SK-N-SH treated with all-trans-retinoic acid at 6 μM for 48 hours (cell line): ENCODE results near the gene DUSP2.

ENCODE experiments used
- ATAC-seq: fragments of 200-7000 bp; cut with Tn5 transposase; 3 replicates; pipeline ENCODE4 v1.9.1; 2020; ENCODE audit warnings: mild to moderate bottlenecking, moderate library complexity
- ARNTL ChIP-seq: fragments of 450-650 bp; formaldehyde crosslinking; IDR thresholded peaks from 2 replicates; pipeline ENCODE4 v1.5.0; 2020; ENCODE audit warnings: low read depth, mild to moderate bottlenecking, moderate library complexity, borderline replicate concordance
- BACH2 ChIP-seq: fragments of 250-450 bp; sonication (Bioruptor Pico); IDR thresholded peaks from 2 replicates; pipeline ENCODE4 v1.9.0; 2021; ENCODE audit warnings: mild to moderate bottlenecking, borderline replicate concordance
- CREB5 ChIP-seq: fragments of 250-450 bp; sonication (Bioruptor Pico); IDR thresholded peaks from 2 replicates; pipeline ENCODE4 v1.5.1; 2020; ENCODE audit warnings: low read depth, mild to moderate bottlenecking, moderate library complexity
- CSDC2 ChIP-seq: fragments of 250-450 bp; sonication (Bioruptor Pico); IDR thresholded peaks from 2 replicates; pipeline ENCODE4 v1.5.0; 2020; ENCODE audit warnings: mild to moderate bottlenecking, moderate library complexity
- CSRNP3 ChIP-seq: fragments of 250-450 bp; sonication (Bioruptor Pico); IDR thresholded peaks from 2 replicates; pipeline ENCODE4 v1.5.1; 2021; ENCODE audit warnings: mild to moderate bottlenecking, moderate library complexity
- ESRRG ChIP-seq: fragments of 250-450 bp; sonication (Bioruptor Pico); IDR thresholded peaks from 2 replicates; pipeline ENCODE4 v1.6.1; 2021; ENCODE audit warnings: mild to moderate bottlenecking
- GLIS3 ChIP-seq: fragments of 250-450 bp; sonication (Bioruptor Pico); IDR thresholded peaks from 2 replicates; pipeline ENCODE4 v1.5.0; 2020; ENCODE audit warnings: mild to moderate bottlenecking, moderate library complexity
- ISL1 ChIP-seq: fragments of 250-450 bp; sonication (Bioruptor Pico); IDR thresholded peaks from 2 replicates; pipeline ENCODE4 v2.1.2; 2022; ENCODE audit warnings: mild to moderate bottlenecking, moderate library complexity
- OSR1 ChIP-seq: fragments of 250-450 bp; sonication (Bioruptor Pico); IDR thresholded peaks from 2 replicates; pipeline ENCODE4 v1.8.0; 2022; ENCODE audit warnings: moderate library complexity, mild to moderate bottlenecking, inconsistent platforms
- PATZ1 ChIP-seq: fragments of 250-450 bp; sonication (Bioruptor Pico); IDR thresholded peaks from 2 replicates; pipeline ENCODE4 v1.8.0; 2020; ENCODE audit warnings: mild to moderate bottlenecking, moderate library complexity, borderline replicate concordance
- POU6F1 ChIP-seq: fragments of 250-450 bp; sonication (Bioruptor Pico); IDR thresholded peaks from 2 replicates; pipeline ENCODE4 v1.8.0; 2021; ENCODE audit warnings: low read depth, mild to moderate bottlenecking, moderate library complexity, borderline replicate concordance
- PPARA ChIP-seq: fragments of 250-450 bp; sonication (Bioruptor Pico); IDR thresholded peaks from 2 replicates; pipeline ENCODE4 v1.5.0; 2020; ENCODE audit warnings: mild to moderate bottlenecking, borderline replicate concordance
- RARB ChIP-seq: fragments of 250-450 bp; sonication (Bioruptor Pico); IDR thresholded peaks from 2 replicates; pipeline ENCODE4 v1.8.0; 2021; ENCODE audit warnings: mild to moderate bottlenecking, moderate library complexity
- SNAI2 ChIP-seq: fragments of 250-450 bp; sonication (Bioruptor Pico); IDR thresholded peaks from 2 replicates; pipeline ENCODE4 v1.5.0; 2020; ENCODE audit warnings: mild to moderate bottlenecking, moderate library complexity
- TCF4 ChIP-seq: fragments of 250-450 bp; sonication (Bioruptor Pico); IDR thresholded peaks from 2 replicates; pipeline ENCODE4 v1.8.0; 2021; ENCODE audit warnings: mild to moderate bottlenecking, moderate library complexity, borderline replicate concordance
- TOX ChIP-seq: fragments of 250-450 bp; sonication (Bioruptor Pico); IDR thresholded peaks from 2 replicates; pipeline ENCODE4 v1.8.0; 2021; ENCODE audit warnings: mild to moderate bottlenecking, moderate library complexity, borderline replicate concordance
- TSHZ2 ChIP-seq: fragments of 250-450 bp; sonication (Bioruptor Pico); IDR thresholded peaks from 2 replicates; pipeline ENCODE4 v1.5.0; 2020; ENCODE audit warnings: mild to moderate bottlenecking, moderate library complexity
- ZC3H10 ChIP-seq: fragments of 250-450 bp; sonication (Bioruptor Pico); IDR thresholded peaks from 2 replicates; pipeline ENCODE4 v1.5.1; 2021; ENCODE audit warnings: mild to moderate bottlenecking, moderate library complexity
- ZFP3 ChIP-seq: fragments of 250-450 bp; sonication (Bioruptor Pico); IDR thresholded peaks from 2 replicates; pipeline ENCODE4 v1.5.0; 2020; ENCODE audit warnings: mild to moderate bottlenecking, moderate library complexity
- ZFP30 ChIP-seq: fragments of 450-650 bp; formaldehyde crosslinking; IDR thresholded peaks from 2 replicates; pipeline ENCODE4 v1.5.0; 2022; ENCODE audit warnings: mild to moderate bottlenecking, moderate library complexity
- ZNF565 ChIP-seq: fragments of 450-650 bp; formaldehyde crosslinking; conservative IDR thresholded peaks from 2 replicates; pipeline ENCODE4 v1.5.0; 2020; ENCODE audit warnings: low read depth, mild to moderate bottlenecking, moderate library complexity
- ZNF70 ChIP-seq: fragments of 450-650 bp; formaldehyde crosslinking; IDR thresholded peaks from 2 replicates; pipeline ENCODE4 v1.5.0; 2020; ENCODE audit warnings: mild to moderate bottlenecking, moderate library complexity
- ZNF8 ChIP-seq: fragments of 450-650 bp; formaldehyde crosslinking; IDR thresholded peaks from 2 replicates; pipeline ENCODE4 v1.5.0; 2020; ENCODE audit warnings: mild to moderate bottlenecking, moderate library complexity

DUSP2 gene

GRCh38 chr2:96114546-96114902 lies 30.7 kb downstream of the DUSP2 start:
- ATAC-seq, result no peak
- TF ChIP-seq TOX (CRISPR knock-in tag) (no peak), ZNF70 (no peak), CREB5 (CRISPR knock-in tag) (no peak), ZC3H10 (CRISPR knock-in tag) (no peak), SNAI2 (no peak), POU6F1 (CRISPR knock-in tag) (no peak), CSRNP3 (CRISPR knock-in tag) (no peak), OSR1 (CRISPR knock-in tag) (no peak), GLIS3 (no peak), ZFP30 (CRISPR knock-in tag) (no peak), ISL1 (no peak), TCF4 (CRISPR knock-in tag) (no peak), CSDC2 (CRISPR knock-in tag) (no peak)

- ATAC-seq, result no peak
- TF ChIP-seq ZNF565 (CRISPR knock-in tag) (no peak), CSRNP3 (CRISPR knock-in tag) (no peak), ISL1 (no peak), TSHZ2 (CRISPR knock-in tag) (no peak), OSR1 (CRISPR knock-in tag) (no peak), ESRRG (no peak), TOX (CRISPR knock-in tag) (no peak), PPARA (CRISPR knock-in tag) (no peak), ZFP3 (CRISPR knock-in tag) (no peak), GLIS3 (no peak), TCF4 (CRISPR knock-in tag) (no peak)
These were observed 31.3 kb downstream of the DUSP2 start for GRCh38 chr2:96113951-96114350.

- no peak for ATAC-seq
- TF ChIP-seq ZFP3 (CRISPR knock-in tag), result no peak
- no peak for TF ChIP-seq PATZ1 (CRISPR knock-in tag)
- no peak for TF ChIP-seq ZFP30 (CRISPR knock-in tag)
- no peak for TF ChIP-seq TSHZ2 (CRISPR knock-in tag)
- no peak for TF ChIP-seq BACH2 (CRISPR knock-in tag)
- TF ChIP-seq ARNTL, result no peak
- no peak for TF ChIP-seq CREB5 (CRISPR knock-in tag)
- no peak for TF ChIP-seq ZC3H10 (CRISPR knock-in tag)
- no peak for TF ChIP-seq SNAI2
- TF ChIP-seq CSDC2 (CRISPR knock-in tag), result no peak
- no peak for TF ChIP-seq OSR1 (CRISPR knock-in tag)
- no peak for TF ChIP-seq RARB (CRISPR knock-in tag)
- no peak for TF ChIP-seq ISL1
- TF ChIP-seq PPARA (CRISPR knock-in tag), result no peak
- no peak for TF ChIP-seq GLIS3
- TF ChIP-seq TCF4 (CRISPR knock-in tag), result no peak
- TF ChIP-seq ZNF8 (CRISPR knock-in tag), result no peak
These were observed 31.9 kb downstream of the DUSP2 start for GRCh38 chr2:96113367-96113677.
